T-helper 1 cell (primary cell): ENCODE measurements around the gene C1QL2.

Experiments used
- DNase-seq, 5 donors: peaks; one replicate each; pipeline ENCODE4 v3.0.0-alpha.2; 2012 to 2020

The C1QL2 gene

DNA sequence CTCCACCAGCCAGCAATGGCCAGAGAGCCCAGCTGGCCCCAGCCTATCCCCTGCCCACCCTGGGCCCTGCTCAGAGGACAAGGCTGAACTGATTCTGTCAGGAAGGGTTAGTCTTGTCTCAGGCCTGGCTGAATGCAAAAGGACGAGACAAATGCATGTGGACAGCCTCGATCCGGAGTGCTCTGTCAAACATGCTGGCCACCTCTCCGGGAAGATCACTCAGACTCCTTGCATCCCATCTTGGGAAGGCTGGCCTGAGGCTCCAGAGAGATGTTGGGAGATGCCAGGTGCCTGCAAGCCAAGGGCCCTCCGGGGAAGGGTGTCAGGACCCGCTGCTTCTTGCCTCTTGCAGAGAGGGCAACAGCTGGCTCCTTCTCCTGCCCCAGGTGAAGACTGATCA, 20.2 kb upstream of the C1QL2 start:
- DNase-seq: no peak

GRCh38 chr2:119177838-119178190, 19.3 kb upstream of the C1QL2 start:
- DNase-seq: no peak

DNA sequence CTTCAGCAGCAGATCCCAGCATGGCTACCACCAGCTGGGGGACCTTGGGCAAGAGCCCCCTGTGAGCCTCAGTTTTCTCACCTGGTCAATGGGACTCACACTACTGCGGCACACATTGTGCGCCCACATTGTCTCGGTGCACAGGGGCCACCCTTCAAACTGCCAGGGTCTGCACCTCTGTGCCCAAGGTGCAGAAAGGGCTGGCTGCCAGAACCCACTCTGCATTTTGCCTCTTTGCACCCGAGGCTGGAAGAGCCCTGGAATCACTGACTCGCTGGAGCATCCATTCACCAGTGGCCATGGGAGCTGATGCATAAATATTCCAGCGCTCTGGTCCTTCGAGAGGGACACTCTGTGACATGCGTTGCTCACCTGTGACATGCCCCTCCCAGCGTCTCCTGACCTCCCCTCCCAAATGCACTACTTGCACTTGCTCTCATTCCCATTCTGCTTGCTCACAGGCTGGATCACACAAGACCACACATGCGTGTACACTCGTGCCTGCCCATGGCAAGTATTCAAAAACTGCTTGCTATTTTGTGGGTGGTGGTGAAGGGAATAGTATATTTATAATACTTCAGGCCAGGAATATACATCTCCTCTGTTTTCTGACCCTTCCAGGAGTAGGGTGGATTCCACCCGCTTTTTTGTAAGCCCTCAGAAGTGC, 18.8 kb upstream of the C1QL2 start:
- DNase-seq: no peak

- no peak for DNase-seq
Measured at GRCh38 chr2:119175517-119175916, 17.0 kb upstream of the C1QL2 start.

- DNase-seq: no peak
Measured at GRCh38 chr2:119174993-119175347, 16.4 kb upstream of the C1QL2 start.

DNA sequence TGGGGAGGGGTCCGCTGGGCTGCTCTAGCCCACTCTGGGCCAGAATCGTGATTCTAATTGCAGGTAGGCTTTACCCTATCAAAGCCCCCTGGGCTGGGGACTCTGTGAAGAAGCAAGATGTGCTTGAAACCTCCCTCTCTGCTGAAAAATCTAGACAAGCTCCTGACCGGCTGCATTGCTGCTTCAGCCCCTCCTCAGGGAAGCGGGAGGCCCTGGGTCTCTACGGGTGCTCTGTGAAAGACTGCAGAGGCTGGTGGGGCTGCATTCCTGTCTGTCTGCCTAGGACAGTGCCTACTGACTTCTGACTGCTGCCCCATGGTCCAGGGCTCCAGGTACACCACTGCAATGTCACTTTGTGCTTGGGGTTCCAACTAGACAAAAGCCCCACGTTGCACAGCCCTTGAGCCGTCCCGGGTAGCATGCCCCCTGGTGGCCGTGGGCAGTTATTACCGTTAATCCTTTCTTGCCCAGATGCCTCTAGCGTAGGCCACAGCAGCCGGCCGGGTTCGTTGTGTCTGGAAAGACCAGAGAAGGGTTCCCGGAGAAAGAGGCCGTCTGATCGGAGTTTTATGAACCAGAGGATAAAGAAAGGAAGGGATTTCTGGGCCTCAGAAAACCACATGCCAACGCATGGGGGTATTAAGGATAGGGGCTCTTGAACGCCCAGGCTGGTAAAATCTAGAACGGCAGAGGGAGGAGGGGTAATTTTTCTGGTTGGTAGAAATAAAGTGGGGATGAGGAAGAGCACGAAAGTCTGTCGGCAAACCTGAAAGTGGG, 15.9 kb upstream of the C1QL2 start:
- DNase-seq: peak in 3 of 5 donors; percentile 18 to 42 (median 37)

- DNase-seq: no peak
Measured at GRCh38 chr2:119173556-119174060, 15.1 kb upstream of the C1QL2 start.

- DNase-seq: no peak
Measured at GRCh38 chr2:119170504-119170903, 12.0 kb upstream of the C1QL2 start.

- DNase-seq: no peak
Measured at GRCh38 chr2:119169717-119170116, 11.2 kb upstream of the C1QL2 start.

DNA sequence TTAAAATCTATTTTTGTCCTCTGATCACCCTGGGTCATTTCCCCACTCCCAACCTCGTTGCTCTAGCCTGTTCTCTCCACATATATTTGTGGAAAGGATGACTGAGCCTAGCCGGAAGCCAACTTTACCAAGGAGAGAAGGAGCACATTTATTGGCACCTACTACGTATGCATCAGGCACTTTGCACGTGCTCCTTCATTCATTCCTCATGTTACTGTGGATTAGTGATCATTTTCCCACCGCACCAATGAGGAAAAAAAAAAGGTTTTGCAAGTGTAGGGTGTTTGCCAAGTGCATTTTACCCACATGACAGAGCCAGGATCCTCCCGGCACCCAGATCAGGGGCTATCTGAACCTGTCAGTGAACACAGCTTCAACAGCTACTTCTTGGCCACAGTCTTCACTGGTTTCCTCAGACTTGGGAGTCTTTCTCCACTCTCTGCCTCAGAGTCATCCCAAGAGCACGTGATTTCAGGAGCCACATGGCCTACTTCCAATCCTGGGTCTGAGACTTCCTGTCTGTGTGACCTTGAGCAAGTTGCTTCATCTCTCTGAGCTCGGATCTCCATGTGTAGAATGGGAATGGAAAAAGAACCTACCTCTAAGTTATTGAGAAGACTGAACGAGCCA, 1.9 kb upstream of the C1QL2 start:
- DNase-seq: no peak

DNA sequence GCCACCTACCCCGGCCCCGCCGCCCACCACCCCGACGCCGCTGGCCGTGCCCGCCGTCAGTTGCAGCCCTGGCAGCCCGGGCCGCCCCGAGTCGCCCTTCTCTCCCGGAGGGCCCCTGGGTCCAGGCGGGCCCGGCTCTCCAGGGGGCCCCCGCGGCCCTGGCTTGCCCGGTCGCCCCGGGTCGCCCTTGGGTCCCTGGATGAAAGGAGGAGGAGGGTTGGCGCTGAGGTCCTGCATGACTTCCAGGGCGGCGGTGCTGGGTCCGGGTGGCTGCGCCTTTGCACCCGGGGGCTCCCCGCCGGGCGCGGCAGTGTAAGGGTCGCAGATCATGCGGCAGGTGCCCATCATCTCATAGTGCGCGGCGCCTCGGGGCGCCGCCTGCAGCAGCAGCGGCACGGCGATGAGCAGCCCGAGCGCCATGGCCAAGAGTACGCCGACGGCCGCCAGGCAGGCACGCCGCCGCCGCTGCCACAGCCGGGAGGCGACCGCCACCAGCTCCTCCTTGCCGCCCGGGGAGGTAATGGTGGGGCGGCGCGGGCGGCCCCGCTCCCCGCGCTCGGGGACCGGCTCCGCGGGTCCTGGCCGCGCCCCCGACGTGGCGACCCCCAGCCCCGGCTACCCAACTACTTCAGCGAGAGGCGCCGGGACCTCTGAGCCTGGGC, 570 bp downstream of the C1QL2 start:
- DNase-seq: no peak

- no peak for DNase-seq
Measured at GRCh38 chr2:119156891-119157773, 1.4 kb downstream of the C1QL2 start.

DNA sequence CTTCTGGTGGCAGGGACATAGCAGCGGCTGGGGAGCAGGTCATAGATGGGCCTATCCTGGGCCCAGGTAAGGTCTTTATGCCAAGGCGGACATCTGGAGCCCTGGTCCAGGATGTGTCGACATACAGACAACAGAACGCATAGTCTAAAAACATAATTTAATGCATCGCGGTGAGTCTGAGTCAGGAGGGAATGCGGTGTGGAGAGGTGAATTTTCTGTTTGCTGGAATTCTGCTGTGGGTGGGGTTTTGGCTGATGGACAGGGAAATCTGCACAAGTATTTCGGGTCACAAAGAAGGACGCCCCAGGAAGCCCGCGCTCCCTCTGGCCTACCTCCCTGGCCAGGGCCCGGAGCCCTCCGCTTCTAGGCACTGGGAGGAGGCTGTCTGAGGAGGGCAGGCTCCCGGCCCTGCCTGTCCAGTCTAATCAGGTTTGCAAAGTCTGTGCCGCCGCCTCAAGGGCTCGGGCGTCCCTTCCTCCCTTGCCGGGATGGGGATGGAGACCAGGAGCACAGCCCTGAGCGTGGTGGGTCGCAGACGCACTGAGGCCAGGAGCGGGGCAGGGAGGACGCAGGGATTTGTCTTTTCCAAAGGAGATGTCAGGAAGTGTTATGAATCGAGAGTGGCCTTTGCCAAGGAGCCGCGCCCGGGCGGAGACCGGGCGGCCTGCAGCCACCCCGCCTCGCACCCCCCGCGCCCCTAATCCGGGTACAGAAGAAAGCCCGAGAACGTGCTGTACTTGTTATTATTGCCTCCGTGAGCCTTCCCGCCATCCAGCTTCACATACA, 2.3 kb downstream of the C1QL2 start:
- DNase-seq: no peak

- no peak for DNase-seq
Measured at GRCh38 chr2:119155633-119156032, 2.9 kb downstream of the C1QL2 start.

- DNase-seq: no peak
Measured at GRCh38 chr2:119154076-119154475, 4.5 kb downstream of the C1QL2 start.

GRCh38 chr2:119149611-119150010, 8.9 kb downstream of the C1QL2 start:
- DNase-seq: no peak

- no peak for DNase-seq
Measured at GRCh38 chr2:119147776-119148715, 10.5 kb downstream of the C1QL2 start.

GRCh38 chr2:119144806-119145205, 13.7 kb downstream of the C1QL2 start:
- no peak for DNase-seq

GRCh38 chr2:119142824-119143223, 15.7 kb downstream of the C1QL2 start:
- no peak for DNase-seq

- no peak for DNase-seq
Measured at GRCh38 chr2:119137502-119137901, 21.0 kb downstream of the C1QL2 start.
